Measurements from ENCODE around the gene NME4.
A peak's percentile ranks its signal among the peaks of the same experiment; 100 is the strongest.

Gene NME4

DNA sequence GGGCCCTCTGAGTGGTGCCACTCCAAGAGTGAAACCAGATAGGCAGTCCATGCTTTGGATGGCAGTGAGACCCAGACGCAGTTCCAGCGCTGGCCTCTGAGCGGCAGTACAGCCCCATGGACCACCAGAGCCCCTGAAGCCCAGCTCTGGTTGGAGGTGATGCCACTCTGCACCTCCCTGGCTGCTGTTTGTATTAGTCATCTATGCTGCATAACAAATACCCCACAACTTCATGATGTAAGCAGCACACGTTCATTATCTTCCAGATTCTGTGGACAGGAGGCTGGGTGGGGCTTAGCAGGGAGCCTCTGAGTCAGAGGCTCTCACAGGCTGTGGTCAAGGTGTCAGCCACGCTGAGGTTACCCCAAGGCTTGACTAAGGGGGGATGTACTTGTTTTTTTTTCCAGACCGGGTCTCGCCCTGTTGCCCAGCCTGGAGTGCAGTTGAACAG, 5.1 kb upstream of the NME4 start (continued):
- TF ChIP-seq PRDM2 (tag by site-specific recombination; IDR thresholded peaks at IDR 0.05; ENCODE audit: borderline replicate concordance) (no peak), REST (tag by site-specific recombination; IDR thresholded peaks at IDR 0.05) (no peak), ZSCAN18 (tag by site-specific recombination; IDR thresholded peaks at IDR 0.05) (no peak), ZNF324 (tag by site-specific recombination; IDR thresholded peaks at IDR 0.05) (0 out of 2 replicates have a peak, but pooled peaks have one; percentile 72), ZNF394 (tag by site-specific recombination; IDR thresholded peaks at IDR 0.05; ENCODE audit: borderline replicate concordance) (no peak), ZNF521 (tag by site-specific recombination; IDR thresholded peaks at IDR 0.05) (no peak), ZNF26 (tag by site-specific recombination; IDR thresholded peaks at IDR 0.05) (no peak), ZBTB20 (tag by site-specific recombination; IDR thresholded peaks at IDR 0.05) (no peak), ZBTB7A (tag by site-specific recombination; IDR thresholded peaks at IDR 0.05; ENCODE audit: low read depth) (no peak), ZFP37 (tag by site-specific recombination; IDR thresholded peaks at IDR 0.05) (no peak), ZNF391 (tag by site-specific recombination; IDR thresholded peaks at IDR 0.05; ENCODE audit: borderline replicate concordance, low read depth) (0 out of 2 replicates have a peak, but pooled peaks have one; percentile 19), AEBP2 (tag by site-specific recombination; IDR thresholded peaks at IDR 0.05; ENCODE audit: borderline replicate concordance) (no peak), GLI2 (tag by site-specific recombination; IDR thresholded peaks at IDR 0.05; ENCODE audit: borderline replicate concordance, low read depth) (no peak), ZNF529 (tag by site-specific recombination; IDR thresholded peaks at IDR 0.05; ENCODE audit: insufficient replicate concordance) (no peak), ZBTB49 (tag by site-specific recombination; IDR thresholded peaks at IDR 0.05; ENCODE audit: low read depth) (no peak), ZNF629 (tag by site-specific recombination; IDR thresholded peaks at IDR 0.05) (peak; percentile 64), ZNF133 (tag by site-specific recombination; IDR thresholded peaks at IDR 0.05) (no peak), SCRT2 (tag by site-specific recombination; IDR thresholded peaks at IDR 0.05) (no peak), ZNF596 (tag by site-specific recombination; IDR thresholded peaks at IDR 0.05) (no peak), SALL2 (tag by site-specific recombination; IDR thresholded peaks at IDR 0.05; ENCODE audit: borderline replicate concordance) (no peak)
- TF ChIP-seq, protein P1, sequence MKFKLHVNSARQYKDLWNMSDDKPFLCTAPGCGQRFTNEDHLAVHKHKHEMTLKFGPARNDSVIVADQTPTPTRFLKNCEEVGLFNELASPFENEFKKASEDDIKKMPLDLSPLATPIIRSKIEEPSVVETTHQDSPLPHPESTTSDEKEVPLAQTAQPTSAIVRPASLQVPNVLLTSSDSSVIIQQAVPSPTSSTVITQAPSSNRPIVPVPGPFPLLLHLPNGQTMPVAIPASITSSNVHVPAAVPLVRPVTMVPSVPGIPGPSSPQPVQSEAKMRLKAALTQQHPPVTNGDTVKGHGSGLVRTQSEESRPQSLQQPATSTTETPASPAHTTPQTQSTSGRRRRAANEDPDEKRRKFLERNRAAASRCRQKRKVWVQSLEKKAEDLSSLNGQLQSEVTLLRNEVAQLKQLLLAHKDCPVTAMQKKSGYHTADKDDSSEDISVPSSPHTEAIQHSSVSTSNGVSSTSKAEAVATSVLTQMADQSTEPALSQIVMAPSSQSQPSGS (tag by site-specific recombination; IDR thresholded peaks at IDR 0.05; ENCODE audit: low read depth) = no peak
